CD14-positive monocyte (primary cell): ENCODE data around the gene OTUD3. TPM values are rescaled to one million over a fixed set of nuclear protein-coding genes. Genes with fewer than 3 reads are reported as not detected.

Experiments
- DNase-seq, 3 donors: peaks; one replicate each; pipeline ENCODE4 v3.0.0-alpha.2; 2011 to 2022
- H2AFZ ChIP-seq: 2 replicates; pipeline ENCODE4 v1.6.0; 2012; ENCODE audit warnings: mild to moderate bottlenecking, low read depth, low read length, inconsistent platforms; ENCODE audit not compliant: insufficient read depth, poor library complexity, severe bottlenecking
- H3K27ac ChIP-seq, 2 donors: 1 replicate in 1 of 2; 2 replicates in 1 of 2; pipeline ENCODE4 v1.5.1; 2012 to 2013; ENCODE audit warnings: low read length in 2 of 2, control low read depth in 1 of 2, inconsistent platforms in 1 of 2, low read depth in 1 of 2, mild to moderate bottlenecking in 1 of 2
- H3K27me3 ChIP-seq, 2 donors: one replicate each; pipeline versions ENCODE4 v1.6.0 to v1.6.1; 2011 to 2013; ENCODE audit warnings: low read length in 2 of 2; ENCODE audit not compliant: control insufficient read depth in 2 of 2, insufficient read depth in 2 of 2
- H3K36me3 ChIP-seq, 2 donors: replicated peaks in 1 of 2; 1 replicate in 1 of 2; 2 replicates in 1 of 2; pipeline versions ENCODE4 v1.5.1 to v1.6.1; 2012 to 2013; ENCODE audit warnings: low read length in 2 of 2, control low read depth in 1 of 2, inconsistent platforms in 1 of 2, mild to moderate bottlenecking in 1 of 2; ENCODE audit not compliant: insufficient read depth in 2 of 2, control insufficient read depth in 1 of 2
- H3K4me1 ChIP-seq, 2 donors: 1 replicate in 1 of 2; 2 replicates in 1 of 2; pipeline versions ENCODE4 v1.5.1 to v1.6.1; 2012 to 2013; ENCODE audit warnings: low read length in 2 of 2, control low read depth in 1 of 2, inconsistent platforms in 1 of 2, mild to moderate bottlenecking in 1 of 2, moderate library complexity in 1 of 2; ENCODE audit not compliant: insufficient read depth in 2 of 2, control insufficient read depth in 1 of 2
- H3K4me2 ChIP-seq: replicated peaks from 2 replicates; pipeline ENCODE3; 2012; ENCODE audit warnings: low read length, moderate library complexity, mild to moderate bottlenecking; ENCODE audit not compliant: poor library complexity, severe bottlenecking; ENCODE audit errors: extremely low read depth
- H3K4me3 ChIP-seq, 3 experiments: fragments of 200-600 bp in 1 of 3; sonication (generic) in 1 of 3; replicated peaks in 1 of 3; 1 replicate in 2 of 3; 2 replicates in 1 of 3; pipeline ENCODE4 v1.5.1; 2011 to 2013; ENCODE audit warnings: low read length in 3 of 3, mild to moderate bottlenecking in 3 of 3, control low read depth in 2 of 3, low read depth in 2 of 3, inconsistent platforms in 1 of 3, moderate library complexity in 1 of 3
- H3K79me2 ChIP-seq: 2 replicates; pipeline ENCODE4 v1.6.0; 2012; ENCODE audit warnings: mild to moderate bottlenecking, control low read depth, inconsistent platforms, low read length, moderate library complexity; ENCODE audit not compliant: insufficient read depth
- H3K9ac ChIP-seq: 2 replicates; pipeline ENCODE4 v1.6.0; 2017; ENCODE audit warnings: low read length, mild to moderate bottlenecking; ENCODE audit not compliant: insufficient read depth, poor library complexity, severe bottlenecking
- H3K9me3 ChIP-seq, 2 donors: replicated peaks in 1 of 2; 1 replicate in 1 of 2; 2 replicates in 1 of 2; pipeline versions ENCODE4 v1.5.1 to v1.6.1; 2012 to 2013; ENCODE audit warnings: low read length in 2 of 2, control low read depth in 1 of 2; ENCODE audit not compliant: control insufficient read depth in 1 of 2, insufficient read depth in 1 of 2
- H4K20me1 ChIP-seq: 2 replicates; pipeline ENCODE4 v1.6.0; 2012; ENCODE audit warnings: mild to moderate bottlenecking, low read length, control low read depth, moderate library complexity; ENCODE audit not compliant: insufficient read depth
- H3K27ac Mint-ChIP-seq, 7 donors: one replicate each; pipeline ENCODE4 v1.8.0; 2020; ENCODE audit warnings: mild to moderate bottlenecking in 7 of 7, mixed read lengths in 7 of 7, moderate library complexity in 6 of 7, inconsistent platforms in 2 of 7
- H3K27me3 Mint-ChIP-seq, 3 donors: one replicate each; pipeline ENCODE4 v1.8.0; 2021 to 2022; ENCODE audit warnings: low read depth in 3 of 3, mild to moderate bottlenecking in 3 of 3, mixed read lengths in 3 of 3, moderate library complexity in 3 of 3, inconsistent platforms in 1 of 3
- H3K36me3 Mint-ChIP-seq, 2 donors: one replicate each; pipeline ENCODE4 v1.8.0; 2020; ENCODE audit warnings: mixed read lengths in 2 of 2, inconsistent platforms in 1 of 2, mild to moderate bottlenecking in 1 of 2
- H3K4me1 Mint-ChIP-seq: one replicate; pipeline ENCODE4 v1.8.0; 2020; ENCODE audit warnings: mild to moderate bottlenecking, mixed read lengths
- H3K4me3 Mint-ChIP-seq, 2 donors: one replicate each; pipeline ENCODE4 v1.8.0; 2020; ENCODE audit warnings: mild to moderate bottlenecking in 2 of 2, mixed read lengths in 2 of 2, moderate library complexity in 1 of 2
- H3K9me3 Mint-ChIP-seq, 7 donors: one replicate each; pipeline ENCODE4 v1.8.0; 2020 to 2022; ENCODE audit warnings: mixed read lengths in 7 of 7, mild to moderate bottlenecking in 6 of 7, moderate library complexity in 6 of 7, inconsistent platforms in 2 of 7
- WGBS: methylation state at CpG from one replicate; pipeline ENCODE4 v1.1.5; 2013; ENCODE audit warnings: missing lambda C conversion rate; ENCODE audit not compliant: insufficient coverage; 5-methylcytosine and 5-hydroxymethylcytosine counted together
- intact Hi-C, 2 donors: fragments of 100-400 bp; cut with micrococcal nuclease; formaldehyde crosslinking; loops; one replicate each; pipeline versions ENCODE4 v1.15.0 to v1.15.1; 2023
- polyA plus RNA-seq, 3 donors: library from polyadenylated mRNA; depleted of rRNA in 1 of 3; unstranded in 2 of 3; stranded (reverse) in 1 of 3; fragments of 300-500 nt in 2 of 3; fragments of >200 nt in 1 of 3; fragmentation: Illumina TruSeq in 2 of 3; gene quantifications; 1 replicate in 2 of 3; 2 replicates in 1 of 3; pipeline ENCODE4 v1.2.3, GENCODE V29; 2012 to 2021
- TF ChIP-seq, protein P1 (sequence below): fragments of 200-600 bp; IDR thresholded peaks from one replicate; pipeline ENCODE4 v1.8.0; 2022; ENCODE audit warnings: antibody characterized with exemption, mild to moderate bottlenecking

The OTUD3 gene
- polyA plus RNA-seq, 3 donors, result 0.05 to 3.8 (median 1.2) TPM

DNA sequence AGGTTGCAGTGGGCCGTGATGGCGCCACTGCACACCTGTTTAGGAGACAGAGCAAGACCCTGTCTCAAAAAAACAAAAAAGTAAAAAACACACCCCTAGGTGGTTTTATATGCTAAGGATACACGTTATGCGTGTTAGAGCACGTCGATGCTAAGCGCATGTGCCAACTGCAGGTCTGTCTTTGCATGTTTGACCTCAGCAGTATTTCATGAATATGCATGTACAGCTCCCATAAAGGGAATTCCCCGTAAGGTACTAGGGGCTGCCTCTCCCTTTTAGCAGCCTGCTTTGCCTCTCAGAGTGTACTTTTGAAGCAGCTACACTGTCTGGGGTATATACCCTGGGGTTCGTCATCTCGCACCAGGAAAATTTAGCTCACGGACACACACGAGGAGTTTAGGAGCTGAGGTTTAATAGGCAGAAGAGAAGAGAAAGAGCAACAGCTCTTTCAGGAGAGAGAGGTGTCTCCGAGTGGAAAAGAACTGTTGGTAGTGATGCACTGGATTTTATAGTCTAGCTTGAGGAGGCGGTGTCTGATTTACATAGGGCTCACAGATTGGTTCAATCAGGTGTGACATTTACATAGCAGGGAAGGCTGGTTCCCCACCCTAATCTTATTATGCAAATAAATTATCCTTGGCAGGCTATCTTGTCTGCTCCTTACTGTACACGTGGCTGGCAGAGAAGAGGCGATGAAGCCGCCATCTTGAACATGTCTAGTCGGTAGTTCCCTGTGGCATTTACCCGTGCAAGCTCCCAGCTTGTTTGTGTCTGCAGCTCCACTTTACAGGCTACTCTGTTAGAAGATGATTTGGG lies 4.2 kb upstream of the OTUD3 start:
- no peak overlapping the region for H3K4me3 Mint-ChIP-seq
- intact Hi-C loops, result no loop called here
- Histone ChIP-seq H3K36me3 (no peaks in the 10 kb centered on the region), H3K27me3 (peaks cover 0 to 2% of the 10 kb centered on the region in 2 donors), H3K27ac (no peak overlapping the region), H3K4me2 (no peak overlapping the region), H4K20me1 (no peaks in the 10 kb centered on the region), H2AFZ (no peak overlapping the region), H3K4me3 (no peak overlapping the region), H3K9me3 (no peaks in the 10 kb centered on the region), H3K9ac (no peak overlapping the region), H3K4me1 (peaks cover 7% of the 10 kb centered on the region in 2 donors), H3K79me2 (peaks cover 4% of the 10 kb centered on the region)
- H3K36me3 Mint-ChIP-seq, result no peaks in the 10 kb centered on the region
- H3K27ac Mint-ChIP-seq, result no peak overlapping the region
- peaks cover 7% of the 10 kb centered on the region for H3K4me1 Mint-ChIP-seq
- 96% methylated on average over 11 of the region's 19 CpGs for WGBS
- H3K9me3 Mint-ChIP-seq, result peaks cover 0 to 6% (median 3%) of the 10 kb centered on the region in 7 donors
- peaks cover 10 to 34% (median 19%) of the 10 kb centered on the region in 3 donors for H3K27me3 Mint-ChIP-seq
- DNase-seq, result no peak
- TF ChIP-seq, protein P1, sequence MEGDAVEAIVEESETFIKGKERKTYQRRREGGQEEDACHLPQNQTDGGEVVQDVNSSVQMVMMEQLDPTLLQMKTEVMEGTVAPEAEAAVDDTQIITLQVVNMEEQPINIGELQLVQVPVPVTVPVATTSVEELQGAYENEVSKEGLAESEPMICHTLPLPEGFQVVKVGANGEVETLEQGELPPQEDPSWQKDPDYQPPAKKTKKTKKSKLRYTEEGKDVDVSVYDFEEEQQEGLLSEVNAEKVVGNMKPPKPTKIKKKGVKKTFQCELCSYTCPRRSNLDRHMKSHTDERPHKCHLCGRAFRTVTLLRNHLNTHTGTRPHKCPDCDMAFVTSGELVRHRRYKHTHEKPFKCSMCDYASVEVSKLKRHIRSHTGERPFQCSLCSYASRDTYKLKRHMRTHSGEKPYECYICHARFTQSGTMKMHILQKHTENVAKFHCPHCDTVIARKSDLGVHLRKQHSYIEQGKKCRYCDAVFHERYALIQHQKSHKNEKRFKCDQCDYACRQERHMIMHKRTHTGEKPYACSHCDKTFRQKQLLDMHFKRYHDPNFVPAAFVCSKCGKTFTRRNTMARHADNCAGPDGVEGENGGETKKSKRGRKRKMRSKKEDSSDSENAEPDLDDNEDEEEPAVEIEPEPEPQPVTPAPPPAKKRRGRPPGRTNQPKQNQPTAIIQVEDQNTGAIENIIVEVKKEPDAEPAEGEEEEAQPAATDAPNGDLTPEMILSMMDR, result no peak

DNA sequence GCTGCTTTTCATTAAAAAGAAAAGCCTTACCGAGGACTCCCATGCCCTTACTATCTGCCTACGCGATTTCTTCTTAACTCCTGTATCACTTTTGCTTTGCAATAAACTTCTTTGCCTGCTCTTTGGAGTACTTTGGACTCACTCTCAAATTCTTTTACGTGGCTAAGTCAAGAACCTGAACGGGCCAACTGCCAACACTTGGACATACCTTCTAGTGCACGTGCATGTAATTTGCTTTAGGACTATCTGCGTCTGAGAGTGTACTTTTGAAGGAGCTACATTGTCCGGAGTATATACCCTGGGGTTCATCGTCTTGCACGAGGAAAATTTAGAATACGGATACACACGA lies 3.6 kb upstream of the OTUD3 start:
- Histone ChIP-seq H3K9me3 (no peaks in the 10 kb centered on the region), H3K27me3 (peaks cover 0 to 2% of the 10 kb centered on the region in 2 donors), H3K27ac (no peak overlapping the region), H2AFZ (no peak overlapping the region), H3K79me2 (peaks cover 10% of the 10 kb centered on the region), H3K4me1 (peaks cover 12 to 13% of the 10 kb centered on the region in 2 donors), H3K4me2 (no peak overlapping the region), H3K4me3 (no peak overlapping the region), H4K20me1 (no peaks in the 10 kb centered on the region), H3K36me3 (no peaks in the 10 kb centered on the region), H3K9ac (no peak overlapping the region)
- H3K27ac Mint-ChIP-seq, result no peak overlapping the region
- peaks cover 9 to 29% (median 13%) of the 10 kb centered on the region in 3 donors for H3K27me3 Mint-ChIP-seq
- intact Hi-C loops, result no loop called here
- 97% methylated on average over 11 of the region's 12 CpGs for WGBS
- peaks cover 13% of the 10 kb centered on the region for H3K4me1 Mint-ChIP-seq
- no peak for DNase-seq
- TF ChIP-seq, protein P1, result no peak
- H3K36me3 Mint-ChIP-seq, result no peaks in the 10 kb centered on the region
- H3K4me3 Mint-ChIP-seq, result no peak overlapping the region
- peaks cover 0 to 6% (median 3%) of the 10 kb centered on the region in 7 donors for H3K9me3 Mint-ChIP-seq
